Stimulated activated CD4-positive, alpha-beta T cell treated with anti-CD3 and anti-CD28 coated beads, Interleukin-12 subunit alpha, Interleukin-12 subunit beta, amount 100 ng/mL, for 24 hours (primary cell): ENCODE measurements around the gene CELSR1.

Experiments
- DNase-seq, 2 experiments: peaks; one replicate each; pipeline ENCODE4 v3.0.0-alpha.2; 2020; ENCODE audit warnings: low read depth in 2 of 2

Gene CELSR1

DNA sequence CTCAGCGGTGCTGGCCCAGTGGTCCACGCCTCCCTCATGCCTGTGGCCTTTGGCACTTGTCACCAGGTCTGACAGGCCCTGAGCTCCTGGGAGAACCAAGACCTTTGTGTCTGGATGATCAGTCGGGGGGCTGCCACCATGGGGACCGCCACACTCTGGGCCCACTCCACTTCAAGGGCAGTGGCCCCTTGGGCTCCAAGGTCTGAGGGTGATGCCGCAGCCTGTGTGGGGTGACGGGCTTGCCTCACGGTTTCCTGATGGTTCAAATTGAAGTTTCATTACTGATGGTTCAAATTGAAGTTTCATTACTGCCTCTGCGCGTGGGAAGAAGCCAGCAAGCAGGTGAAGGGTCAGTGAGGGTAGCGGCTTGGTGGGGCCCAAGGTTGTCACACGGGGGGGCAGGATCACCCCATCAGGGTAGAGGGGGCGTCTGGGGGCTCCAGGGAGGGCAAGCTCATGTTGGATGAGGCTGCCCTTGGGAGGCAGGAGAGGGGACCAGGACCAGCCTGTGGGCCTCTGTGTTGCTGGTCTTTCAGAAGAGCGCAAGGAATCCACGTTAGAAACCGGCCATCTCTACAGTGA is 174.4 kb downstream of the CELSR1 start:
- DNase-seq: no peak

DNA sequence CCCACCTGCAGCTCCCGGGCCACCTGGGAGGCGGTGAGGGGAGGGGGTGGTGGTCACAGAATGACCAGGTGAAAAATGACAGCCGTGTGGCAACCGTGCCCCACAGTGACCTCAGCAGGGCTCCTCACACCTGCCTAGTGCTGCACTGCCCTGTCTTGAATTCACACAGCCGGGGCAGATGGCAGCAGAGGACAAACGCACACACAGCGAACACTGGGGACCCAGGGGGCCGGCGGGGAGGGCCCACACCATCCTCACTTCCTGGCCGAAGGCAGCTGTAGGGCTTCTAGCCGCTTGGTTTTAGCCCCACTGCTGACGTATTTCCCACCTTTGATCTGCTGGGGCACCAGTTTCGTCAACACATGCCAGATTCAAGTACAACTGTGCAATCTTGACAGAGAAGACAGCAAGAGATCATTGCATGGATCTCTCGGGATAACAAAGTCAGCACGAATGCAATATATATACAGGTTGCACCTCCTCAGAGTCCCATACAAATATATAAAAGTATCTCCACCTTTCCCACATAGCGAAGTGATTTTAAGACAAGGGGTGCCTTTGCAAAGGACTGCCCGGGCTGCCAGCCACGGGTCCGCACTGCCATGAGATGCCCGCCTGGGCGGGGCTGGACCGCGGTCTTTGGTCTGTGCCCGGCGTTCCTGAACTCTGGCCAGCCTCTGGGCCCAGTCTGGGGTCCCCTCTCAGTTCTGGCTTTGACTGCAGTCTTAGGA is 175.1 kb downstream of the CELSR1 start:
- no peak for DNase-seq

DNA sequence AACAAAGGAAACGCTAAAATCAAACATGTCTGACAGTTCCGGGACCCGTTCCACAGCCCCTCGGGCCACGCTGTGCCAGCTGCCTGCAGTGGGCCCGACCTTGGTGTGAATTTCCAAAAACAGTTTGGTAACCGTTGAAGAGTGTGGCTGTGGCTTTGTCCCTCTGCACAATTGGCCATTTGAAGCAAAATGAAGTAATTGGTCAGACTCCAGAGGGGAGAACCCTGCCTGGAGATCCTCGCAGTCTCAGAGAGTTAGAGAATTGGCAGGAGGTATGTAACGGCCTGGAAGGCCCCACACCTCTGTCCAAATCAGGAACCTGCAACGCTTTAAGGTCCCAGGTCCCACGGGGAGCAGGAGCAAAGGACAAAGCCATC is 175.6 kb downstream of the CELSR1 start:
- DNase-seq: no peak

DNA sequence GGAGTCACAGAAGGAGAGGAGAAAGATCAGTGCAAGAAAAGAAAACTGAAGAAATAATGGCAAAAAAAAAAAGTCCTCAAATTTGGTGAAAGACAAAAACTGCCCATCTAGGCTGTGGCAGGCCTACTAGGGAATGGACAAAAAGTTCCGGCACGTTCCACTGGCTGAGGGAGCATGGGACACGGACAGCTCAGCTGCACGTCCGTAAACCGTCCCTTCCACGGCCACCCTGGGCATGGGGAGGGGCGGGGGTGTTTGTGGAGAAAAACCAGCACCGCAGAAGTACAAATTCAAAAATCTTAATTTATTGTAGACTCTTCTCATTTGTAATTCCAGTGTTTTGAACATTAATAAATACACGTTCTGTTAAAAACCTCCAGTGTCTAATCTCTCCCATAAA is 176.5 kb downstream of the CELSR1 start:
- DNase-seq: no peak

DNA sequence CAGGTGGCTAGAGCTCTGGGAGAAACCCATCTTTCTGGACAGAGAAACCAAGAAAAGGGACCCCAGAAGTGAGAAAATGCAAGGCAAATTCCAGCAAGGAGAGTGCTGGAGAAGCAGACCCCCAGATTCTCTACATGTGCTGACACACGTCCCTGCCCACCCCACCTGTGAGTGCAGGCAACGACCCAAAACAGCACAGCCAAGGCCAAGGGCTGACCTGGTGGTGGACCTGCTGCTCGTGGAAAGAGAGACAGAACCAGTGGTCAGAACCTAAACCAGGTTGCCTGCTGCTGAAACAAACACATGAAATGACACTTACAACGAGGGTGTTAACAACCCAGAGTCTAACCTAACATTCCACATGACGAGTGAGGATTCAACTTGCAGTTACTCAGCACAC is 177.3 kb downstream of the CELSR1 start:
- DNase-seq: no peak

DNA sequence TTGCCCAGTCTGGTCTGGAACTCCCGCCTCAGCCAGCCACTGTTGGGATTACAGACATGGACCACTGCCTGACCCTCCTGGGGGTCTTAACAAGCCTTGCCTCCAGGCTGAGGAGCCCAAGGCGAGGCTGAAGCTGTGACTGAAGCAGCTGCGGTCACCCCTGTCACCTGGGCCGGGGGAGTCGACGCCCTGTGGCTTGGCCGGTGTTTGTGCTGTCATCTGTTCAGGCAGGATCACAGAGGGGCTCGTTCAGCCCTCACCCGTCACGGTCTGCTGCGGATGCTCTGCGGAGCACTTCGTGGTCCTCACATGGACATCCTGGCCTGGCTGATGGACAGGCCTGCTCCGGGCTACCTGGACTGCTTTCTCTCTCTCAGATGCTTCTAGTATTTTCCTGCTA is 178.1 kb downstream of the CELSR1 start:
- DNase-seq: no peak

DNA sequence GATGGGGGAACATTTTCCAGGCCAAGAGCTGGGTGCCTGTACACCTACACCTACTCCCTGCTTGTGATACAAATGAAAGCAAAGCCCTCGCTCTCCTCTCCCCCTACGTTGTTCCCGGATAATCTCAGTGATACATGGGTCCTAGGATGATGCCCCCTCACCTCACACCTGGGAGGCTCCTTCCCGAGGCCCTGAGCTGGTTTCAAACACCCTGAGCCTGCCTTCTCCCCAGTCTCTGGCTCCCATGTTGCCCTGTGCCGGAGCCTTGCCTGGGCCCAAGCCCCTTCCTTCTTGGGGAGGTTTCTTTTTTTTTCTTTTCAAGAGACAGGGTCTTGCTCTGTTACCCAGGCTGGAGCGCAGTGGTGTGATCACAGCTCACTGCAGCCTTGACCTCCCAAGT is 178.7 kb downstream of the CELSR1 start:
- DNase-seq: no peak

DNA sequence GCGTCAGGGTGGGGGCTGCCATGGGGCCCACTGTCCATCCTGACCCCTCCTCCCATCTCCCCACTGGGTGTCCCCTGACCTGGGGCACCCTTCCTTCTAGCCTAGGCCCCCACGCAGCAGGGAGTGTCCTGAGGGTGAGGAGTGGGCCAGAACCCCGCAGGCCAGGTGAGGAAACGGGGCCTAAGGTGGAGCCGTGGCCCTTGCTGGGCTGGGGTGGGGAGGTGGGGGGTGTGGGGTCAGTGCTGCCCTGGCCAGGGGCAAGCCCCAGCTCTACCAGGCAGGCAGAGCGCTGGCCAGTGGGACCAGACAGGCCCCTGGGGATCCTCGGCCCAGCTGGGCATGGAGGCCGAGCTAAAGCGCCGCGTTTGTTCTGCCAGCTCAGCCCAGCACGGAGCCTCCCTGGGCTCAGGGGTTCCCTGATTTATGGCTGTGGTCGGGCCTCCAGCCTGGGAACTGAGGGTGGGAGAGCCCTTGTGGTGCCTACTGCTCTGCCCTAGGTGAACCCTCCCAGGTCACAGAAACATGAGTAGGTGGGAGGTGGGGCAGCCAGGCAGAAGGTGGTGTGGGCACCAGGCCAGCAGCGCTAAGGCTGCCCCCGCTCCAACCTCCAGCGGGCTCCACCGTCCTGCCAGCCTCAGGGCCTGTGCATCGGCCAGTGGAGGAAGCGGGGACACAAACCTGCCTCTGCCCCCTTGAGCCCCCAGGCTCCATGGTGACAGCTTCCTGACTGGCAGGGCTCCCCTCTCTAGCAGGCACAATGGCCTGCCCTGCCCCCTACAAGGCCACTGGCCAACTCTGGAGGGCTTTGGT is 179.5 kb downstream of the CELSR1 start:
- no peak for DNase-seq

DNA sequence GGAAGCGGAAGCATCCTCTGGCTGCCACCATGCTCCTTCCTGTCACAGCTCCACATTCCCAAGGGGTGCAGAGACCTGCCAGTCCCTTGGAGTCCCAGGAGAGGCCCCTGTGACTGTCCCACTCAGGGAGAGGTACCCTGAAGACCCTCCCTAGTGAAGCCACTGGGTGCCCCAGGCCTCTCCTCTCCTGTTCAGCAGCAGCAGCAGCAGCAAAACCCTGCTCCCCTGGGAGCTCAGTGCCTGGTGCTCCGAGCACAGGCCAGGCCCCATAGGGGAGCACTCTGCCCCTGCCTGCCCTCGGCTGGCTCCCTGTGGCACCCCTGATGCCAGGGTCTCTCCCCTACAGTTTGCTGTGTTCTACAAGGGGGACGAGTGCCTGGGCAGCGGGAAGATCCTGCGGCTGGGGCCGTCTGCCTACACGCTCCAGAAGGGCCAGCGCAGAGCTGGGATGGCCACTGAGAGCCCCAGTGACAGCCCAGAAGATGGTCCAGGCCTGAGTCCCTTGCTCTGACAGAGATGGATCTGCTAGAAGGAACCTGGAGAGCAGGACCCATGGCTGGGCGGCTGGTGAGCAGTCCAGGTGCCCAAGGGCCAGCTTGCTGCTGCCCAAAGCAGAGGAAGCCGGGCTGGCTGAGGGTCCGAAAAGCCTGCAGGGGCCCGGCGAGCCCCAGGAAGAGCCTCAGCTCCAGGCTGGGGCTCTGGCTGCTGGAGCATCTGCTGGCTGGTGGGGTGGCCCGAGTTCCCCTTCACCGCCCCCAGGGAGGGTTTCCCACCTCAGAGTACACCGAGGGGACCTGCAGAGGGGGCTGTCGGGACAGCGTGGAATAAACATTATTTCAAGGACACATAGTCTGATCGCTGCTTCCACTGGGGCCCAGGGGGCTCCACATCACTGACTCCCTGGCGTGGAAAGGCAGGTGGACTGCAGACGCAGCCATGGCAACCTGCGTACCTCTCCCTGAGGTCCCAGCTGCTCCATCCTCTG is 180.6 kb downstream of the CELSR1 start:
- no peak for DNase-seq

DNA sequence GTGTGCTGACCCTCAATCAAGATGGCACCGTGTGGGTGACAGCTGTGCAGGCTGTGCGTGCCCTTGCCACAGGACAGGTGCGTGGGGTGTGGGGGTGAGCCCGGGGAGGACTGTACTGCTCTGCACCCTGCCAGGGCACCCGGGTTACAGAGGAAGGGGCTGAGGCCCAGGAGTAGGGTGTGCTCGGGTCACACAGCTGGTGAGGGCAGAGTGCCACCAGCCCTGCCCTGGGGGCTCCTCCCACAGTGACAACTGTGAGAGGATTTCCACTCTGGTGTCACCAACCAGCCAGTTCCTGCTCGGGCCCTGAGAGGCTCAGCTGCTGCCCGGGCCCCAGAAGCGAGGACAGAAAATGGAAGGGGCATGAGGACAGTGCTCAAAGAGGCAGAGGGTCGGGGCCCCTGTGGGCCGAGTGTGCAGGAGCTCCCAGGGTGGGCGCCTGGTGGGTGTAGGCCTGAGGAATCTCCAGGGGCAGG is 181.4 kb downstream of the CELSR1 start:
- no peak for DNase-seq

DNA sequence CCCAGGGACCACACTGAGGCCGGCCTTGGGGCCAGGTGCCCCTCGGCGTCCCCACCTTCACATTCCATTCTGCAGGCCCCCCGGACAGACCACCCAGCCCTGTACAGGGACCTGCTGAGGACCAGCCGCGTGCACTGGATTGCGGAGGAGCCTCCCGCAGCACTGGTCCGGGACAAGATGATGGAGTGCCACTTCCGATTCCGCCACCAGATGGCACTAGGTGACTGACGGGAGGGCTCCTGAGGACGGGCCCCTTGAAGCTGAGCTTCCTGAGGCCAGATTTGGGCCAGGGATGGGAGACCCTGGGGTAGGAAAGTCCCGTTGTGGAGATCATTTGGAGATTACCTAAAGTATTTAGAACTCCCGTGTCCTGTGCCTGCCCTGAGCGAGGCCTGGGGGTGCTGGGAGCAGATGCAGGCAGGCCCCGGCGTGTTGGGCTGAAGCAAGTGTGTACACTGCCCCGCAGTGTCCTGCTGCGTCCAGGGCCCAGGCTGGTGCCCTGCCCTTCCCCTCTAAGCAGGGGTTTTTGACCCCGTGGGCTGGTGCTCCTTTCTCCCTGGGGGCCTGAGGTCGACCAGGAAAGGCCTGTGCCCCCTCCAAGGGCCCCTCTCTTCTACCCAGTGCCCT is 181.9 kb downstream of the CELSR1 start:
- DNase-seq: peak in 1 of 2 experiments; percentile 60

DNA sequence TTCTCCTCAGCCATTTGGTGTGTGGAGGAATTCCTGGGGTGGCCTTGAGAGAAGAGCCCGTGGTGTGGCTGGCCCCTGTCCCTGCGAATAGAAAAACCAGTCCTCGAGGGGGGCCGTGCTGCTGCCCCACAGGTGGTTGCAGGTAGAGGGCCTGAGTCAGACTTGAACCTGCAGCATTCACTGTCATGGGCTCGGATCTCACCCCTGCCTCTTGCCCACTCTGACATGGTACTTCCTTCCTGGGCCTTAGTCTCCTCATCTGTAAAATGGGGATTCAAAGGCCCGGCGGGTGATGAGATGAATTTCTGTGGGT is 182.5 kb downstream of the CELSR1 start:
- no peak for DNase-seq

DNA sequence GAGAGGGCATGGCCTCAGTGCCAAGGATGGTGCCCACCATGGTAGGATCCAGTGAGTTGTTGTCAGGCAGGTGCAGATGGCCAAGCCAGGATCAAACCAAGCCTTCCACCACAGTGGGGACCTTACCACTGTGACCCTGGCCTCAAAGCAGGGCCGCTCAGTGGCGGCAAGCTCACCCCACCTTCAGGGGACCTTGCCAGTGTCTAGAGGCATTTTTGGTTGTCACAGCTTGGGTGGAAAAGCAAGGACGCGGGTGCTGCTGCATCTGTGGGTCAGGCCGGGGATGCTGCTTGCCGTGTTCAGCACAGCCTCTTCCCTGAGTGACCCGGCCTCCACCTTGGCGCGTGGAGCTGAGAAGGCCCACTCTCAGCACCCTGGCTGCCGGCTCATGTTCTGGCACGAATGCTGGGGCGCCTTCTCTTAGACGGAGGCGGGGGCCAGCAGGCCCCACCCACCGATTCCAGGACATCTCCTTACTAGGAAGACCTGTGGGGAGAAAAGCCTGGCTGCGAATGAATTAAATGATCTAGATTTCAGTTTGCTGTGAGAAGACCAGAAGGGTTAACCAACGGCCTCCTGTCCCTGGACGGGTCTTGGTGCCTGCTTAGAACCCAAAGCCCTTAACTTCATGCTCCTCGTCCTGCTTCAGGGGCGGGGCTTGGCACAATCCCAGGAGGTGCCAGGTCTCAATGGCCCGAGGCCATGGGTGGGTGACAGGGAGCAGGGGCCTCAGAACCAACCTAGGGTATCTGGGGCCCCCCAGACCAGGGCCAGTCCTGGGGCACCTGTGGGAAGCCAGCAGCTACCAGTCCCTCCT is 183.0 kb downstream of the CELSR1 start:
- no peak for DNase-seq

DNA sequence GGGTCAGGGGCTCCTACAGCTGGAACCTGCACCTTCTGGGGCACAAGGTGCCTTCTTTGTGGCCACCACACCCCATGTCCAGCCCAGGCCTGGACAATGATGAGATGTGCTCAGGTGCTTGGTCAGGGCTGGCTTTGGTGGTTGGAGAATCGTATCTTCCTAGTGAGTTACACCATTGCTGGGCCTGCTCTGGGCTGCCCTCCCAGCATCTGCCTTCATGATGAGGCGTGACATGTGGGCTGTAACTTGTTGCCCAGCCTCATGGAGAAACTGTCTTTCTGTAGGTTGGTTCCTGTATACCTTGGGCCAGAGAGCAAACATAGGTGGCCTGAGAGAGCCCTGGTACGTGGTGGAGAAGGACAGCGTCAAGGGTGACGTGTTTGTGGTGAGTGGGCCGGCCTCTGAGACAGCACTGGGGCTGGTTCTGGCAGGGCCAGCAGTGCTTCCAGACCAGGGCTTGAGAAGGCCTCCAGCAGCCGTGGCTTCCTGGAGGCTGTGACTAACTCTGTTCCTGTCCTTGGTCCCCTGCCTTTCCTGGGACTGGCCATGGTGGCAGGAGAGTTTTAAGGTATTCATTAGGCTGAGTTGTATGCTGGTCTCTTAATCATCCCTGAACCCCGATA is 183.8 kb downstream of the CELSR1 start:
- no peak for DNase-seq

DNA sequence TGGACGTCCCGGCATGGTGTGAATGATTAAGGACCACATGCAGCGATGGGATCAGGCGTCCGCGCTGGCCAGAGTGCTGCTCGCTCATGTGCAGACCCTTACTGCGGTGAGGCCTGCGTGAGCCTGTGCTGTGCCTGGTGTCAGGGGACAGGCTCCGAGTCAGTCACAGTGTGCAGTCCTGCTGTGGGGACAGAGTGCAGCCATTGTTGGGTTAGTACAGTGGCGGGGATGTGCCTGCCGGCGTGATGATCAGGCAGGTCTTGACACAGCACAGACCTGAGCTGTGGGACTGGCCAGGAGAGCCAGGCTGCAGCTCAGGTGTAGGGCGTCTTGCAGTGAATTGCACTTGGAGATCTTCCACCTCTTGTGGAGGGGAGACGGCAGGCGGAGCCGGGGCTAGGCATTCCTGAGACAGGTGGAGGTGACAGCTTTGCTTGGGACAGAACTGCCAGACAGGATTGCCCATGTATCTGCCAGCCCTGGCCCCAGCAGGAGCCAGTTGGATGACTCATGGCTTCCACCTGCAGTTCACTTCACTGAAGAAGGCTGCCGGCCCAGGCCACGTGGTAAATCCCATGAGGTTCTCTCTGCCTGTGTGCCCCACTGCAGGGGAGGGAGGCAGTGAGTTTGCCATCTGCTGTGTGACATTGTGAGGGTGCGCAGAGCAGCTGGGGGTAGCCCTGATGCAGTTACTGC is 184.6 kb downstream of the CELSR1 start:
- no peak for DNase-seq

DNA sequence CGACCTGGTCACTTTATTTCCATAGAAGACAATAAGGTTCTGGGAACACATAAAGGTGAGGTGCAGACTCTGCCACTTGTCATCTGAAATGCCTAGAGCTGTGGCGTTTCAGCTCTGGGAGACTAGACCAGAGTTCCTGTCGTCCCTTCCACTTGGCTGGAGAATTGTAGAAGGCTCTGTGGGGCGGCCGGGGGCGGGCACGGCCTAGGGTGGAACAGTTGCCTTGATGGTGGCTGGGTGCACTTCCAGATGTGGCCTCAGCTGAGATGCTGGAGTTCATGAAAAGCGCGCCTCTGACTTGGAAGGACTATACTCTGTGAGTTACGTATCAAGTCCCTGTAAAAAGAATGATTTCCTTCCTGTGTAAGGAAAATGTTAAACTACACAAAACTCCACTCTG is 185.1 kb downstream of the CELSR1 start:
- no peak for DNase-seq

DNA sequence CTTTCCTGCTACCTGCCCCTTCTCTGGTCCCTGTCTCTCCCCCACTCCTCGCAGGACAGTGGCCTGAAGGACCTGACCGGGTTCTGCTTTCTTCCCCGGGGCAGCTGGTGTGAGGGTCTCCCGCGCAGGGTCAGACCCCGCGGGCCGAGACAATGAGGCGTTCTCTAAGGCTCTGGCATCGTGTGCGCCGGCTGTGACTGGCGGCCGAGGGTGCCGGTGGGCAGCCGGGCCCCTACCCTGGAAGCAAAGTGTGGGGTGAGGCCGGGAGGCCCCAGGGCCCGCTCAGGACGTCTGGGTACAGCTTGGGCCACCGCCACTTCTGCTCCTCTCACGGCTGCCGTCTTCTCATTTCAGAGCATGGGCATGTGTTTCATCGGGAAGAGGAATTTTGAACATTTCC is 185.7 kb downstream of the CELSR1 start:
- DNase-seq: no peak

DNA sequence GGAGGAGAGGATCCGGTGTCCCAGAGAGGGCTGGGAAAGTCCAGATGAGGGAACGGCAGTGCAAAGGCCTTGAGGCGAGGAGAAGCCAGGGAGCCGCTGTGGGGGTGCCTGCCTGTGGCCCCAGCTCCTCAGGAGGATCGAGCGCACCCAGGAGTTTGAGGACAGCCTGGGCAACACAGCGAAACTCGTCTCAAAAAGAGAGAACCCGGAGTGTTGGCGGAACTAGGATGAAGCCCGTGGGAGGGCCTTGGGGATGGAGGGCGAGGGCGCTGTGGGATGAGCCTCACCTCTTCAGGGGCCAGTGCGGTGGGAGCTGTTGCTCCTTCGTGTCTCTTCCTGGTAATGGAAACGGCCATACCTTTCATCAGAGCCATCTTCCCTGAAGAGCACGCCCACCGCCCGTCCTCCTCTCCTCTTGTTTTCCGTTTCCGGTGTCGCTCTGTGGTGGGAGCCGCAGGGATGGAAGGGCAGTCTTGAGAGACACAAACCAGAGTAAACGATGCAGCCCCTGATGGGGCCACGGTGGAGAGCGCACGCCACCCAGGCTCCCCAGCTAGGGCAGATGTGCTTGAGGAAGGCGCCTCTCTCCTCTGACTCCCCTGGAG is 186.2 kb downstream of the CELSR1 start:
- no peak for DNase-seq

DNA sequence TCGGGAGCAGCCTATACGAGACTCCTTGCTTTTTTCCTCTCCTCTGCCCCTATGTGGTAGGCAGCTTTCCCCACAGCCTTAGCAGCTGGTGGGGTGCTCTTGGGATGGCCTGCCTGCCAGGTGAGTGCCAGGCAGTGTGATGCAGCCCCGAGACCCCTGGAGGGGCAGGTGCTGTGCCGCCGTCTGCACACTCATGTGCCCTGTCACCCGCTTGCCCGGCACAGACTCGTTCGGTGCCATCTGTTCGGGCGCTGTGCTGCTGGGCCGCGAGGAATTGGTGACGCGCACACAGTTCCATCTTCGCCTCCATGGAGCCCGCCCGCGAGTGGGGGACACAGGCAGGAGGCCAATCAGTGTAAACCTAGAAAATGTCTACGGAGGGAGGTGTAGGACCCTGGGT is 186.8 kb downstream of the CELSR1 start:
- no peak for DNase-seq
